ENCODE results near the gene EED.
"Not testable (repeated sequence)": the region's sequence is repeated elsewhere in the genome, so short reads cannot be mapped to it uniquely, and the experiment has no call there.

The EED gene

GRCh38 chr11:86218125-86219084 lies 26.1 kb upstream of the EED start:
- peak in 4 of 5 experiments; percentile 31 to 85 (median 40) for DNase-seq

GRCh38 chr11:86219311-86220193 lies 25.0 kb upstream of the EED start:
- no peak for DNase-seq

- no peak for DNase-seq
Measured at GRCh38 chr11:86220653-86221052, 23.9 kb upstream of the EED start.

GRCh38 chr11:86222081-86222480 lies 22.5 kb upstream of the EED start:
- no peak for DNase-seq

- not testable (repeated sequence) for DNase-seq
Measured at GRCh38 chr11:86224575-86224974, 20.0 kb upstream of the EED start.

- not testable (repeated sequence) for DNase-seq
Measured at GRCh38 chr11:86225344-86225743, 19.2 kb upstream of the EED start.

- no peak for DNase-seq
Measured at GRCh38 chr11:86228269-86229038, 16.1 kb upstream of the EED start.

GRCh38 chr11:86229039-86229330 lies 15.6 kb upstream of the EED start:
- DNase-seq = peak in 1 of 5 experiments; percentile 18

GRCh38 chr11:86230179-86230804 lies 14.3 kb upstream of the EED start:
- DNase-seq = no peak

- no peak for DNase-seq
Measured at GRCh38 chr11:86230921-86231434, 13.6 kb upstream of the EED start.

- DNase-seq = no peak
Measured at GRCh38 chr11:86232556-86232955, 12.0 kb upstream of the EED start.

GRCh38 chr11:86234831-86235461 lies 9.6 kb upstream of the EED start:
- no peak for DNase-seq

GRCh38 chr11:86237267-86237804 lies 7.2 kb upstream of the EED start:
- no peak for DNase-seq

GRCh38 chr11:86240164-86240563 lies 4.4 kb upstream of the EED start:
- DNase-seq = no peak

- DNase-seq = no peak
Measured at GRCh38 chr11:86241956-86242535, 2.5 kb upstream of the EED start.

GRCh38 chr11:86243396-86243795 lies 1.2 kb upstream of the EED start:
- DNase-seq = no peak

- peak; percentile 74 to 94 (median 86) for DNase-seq
Measured at GRCh38 chr11:86244063-86244521, 461 bp upstream of the EED start.

- DNase-seq = peak in 3 of 5 experiments; percentile 8 to 56 (median 13)
Measured at GRCh38 chr11:86245369-86246292, 1.1 kb downstream of the EED start.

- DNase-seq = no peak
Measured at GRCh38 chr11:86246293-86246675, 1.7 kb downstream of the EED start.

GRCh38 chr11:86247608-86248007 lies 3.1 kb downstream of the EED start:
- no peak for DNase-seq
